K562 (cell line): ENCODE data around the gene SMC4. TPM values are rescaled to one million over a fixed set of nuclear protein-coding genes. Genes with fewer than 3 reads are reported as not detected.

Experiments used
- GABPA ChIP-seq: fragments of 200-800 bp; sonication (Bioruptor generic); conservative IDR thresholded peaks from 2 replicates; pipeline ENCODE4 v1.6.1; 2016; ENCODE audit warnings: low read depth, missing genetic modification characterization, missing compliant biosample characterization
- LCOR ChIP-seq: sonication (generic); formaldehyde crosslinking; IDR thresholded peaks from 2 replicates; pipeline ENCODE4 v1.8.0; 2022; ENCODE audit warnings: mild to moderate bottlenecking, missing genetic modification reagents
- MYC ChIP-seq, 2 experiments: fragments of 250-450 bp in 1 of 2; sonication (Bioruptor Pico) in 1 of 2; IDR thresholded peaks; 2 replicates each; pipeline versions ENCODE4 v1.5.1 to v1.6.1; 2012 to 2021; ENCODE audit warnings: low read depth in 2 of 2, borderline replicate concordance in 1 of 2, improper control_type of control experiment in 1 of 2, low read length in 1 of 2, mild to moderate bottlenecking in 1 of 2, moderate library complexity in 1 of 2
- NFE2 ChIP-seq: IDR thresholded peaks from 2 replicates; pipeline ENCODE4 v1.6.1; 2014; ENCODE audit warnings: antibody characterized with exemption, low read depth
- NR3C1 ChIP-seq: sonication (generic); formaldehyde crosslinking; IDR thresholded peaks from 2 replicates; pipeline ENCODE4 v1.8.1; 2022; ENCODE audit warnings: missing genetic modification reagents
- SOX6 ChIP-seq: fragments of 450-650 bp; IDR thresholded peaks from 2 replicates; pipeline ENCODE4 v1.6.1; 2014; ENCODE audit warnings: mild to moderate bottlenecking
- ZNF589 ChIP-seq: fragments of 200-800 bp; sonication (Bioruptor generic); IDR thresholded peaks from 2 replicates; pipeline ENCODE4 v1.6.1; 2016; ENCODE audit warnings: low read depth, missing genetic modification characterization, missing compliant biosample characterization
- polyA plus RNA-seq, 8 experiments: library from polyadenylated mRNA; depleted of rRNA in 4 of 8; stranded (reverse) in 5 of 8; unstranded in 3 of 8; fragments of >200 nt; fragmentation: Nextera tagmentation in 2 of 8; fragmentation: Illumina TruSeq in 1 of 8; extraction: Ambion mirVana in 2 of 8; extraction: Trizol in 1 of 8; gene quantifications; 2 replicates each; pipeline versions ENCODE4 v1.2.1 to v1.2.3, GENCODE V29; 2011 to 2014; ENCODE audit warnings: inconsistent platforms in 1 of 8, missing spikeins in 1 of 8
- total RNA-seq, 7 experiments: library from RNA; depleted of rRNA in 6 of 7; stranded (reverse); fragments of >200 nt in 6 of 7; fragmentation: Illumina TruSeq in 2 of 7; extraction: Trizol in 2 of 7; gene quantifications; 2 replicates each; pipeline versions ENCODE4 v1.2.1 to v1.2.3, GENCODE V29; 2011 to 2021; ENCODE audit warnings: low replicate concordance in 1 of 7
- TF ChIP-seq, protein P1 (sequence below): fragments of 450-650 bp; IDR thresholded peaks from 2 replicates; pipeline ENCODE4 v1.6.1; 2016; ENCODE audit warnings: mild to moderate bottlenecking, moderate library complexity
- TF ChIP-seq, protein P2 (sequence below): fragments of 450-650 bp; formaldehyde crosslinking; conservative IDR thresholded peaks from 2 replicates; pipeline ENCODE4 v1.4.0; 2022; ENCODE audit warnings: mild to moderate bottlenecking, missing genetic modification characterization
- TF ChIP-seq, protein P3 (sequence below): fragments of 450-650 bp; IDR thresholded peaks from 2 replicates; pipeline ENCODE4 v1.6.1; 2017; ENCODE audit warnings: antibody characterized with exemption, mild to moderate bottlenecking

The SMC4 gene
- total and polyA plus RNA-seq, 9 of the 15 experiments (the other 6 are each of a cell fraction or from before 2014, with no cell fraction given), result 87.9 to 347 (median 176) TPM

DNA sequence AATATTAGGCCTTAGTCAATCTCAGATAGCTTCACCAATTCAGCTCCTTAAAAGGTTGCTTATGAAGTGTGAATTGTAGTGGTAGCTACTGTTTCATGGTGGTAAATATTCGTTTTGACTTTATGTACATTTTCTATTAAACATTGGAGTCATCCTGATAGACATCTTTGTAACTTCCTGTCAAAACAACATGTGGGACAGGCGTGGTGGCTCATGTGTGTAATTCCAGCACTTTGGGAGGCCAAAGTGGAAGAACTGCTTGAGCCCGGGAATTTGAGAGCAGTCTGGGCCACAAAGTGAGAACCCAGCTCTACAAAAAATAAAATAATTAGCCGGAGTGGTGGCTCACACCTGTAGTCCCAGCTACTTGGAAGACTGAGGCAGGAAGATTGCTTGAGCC lies 52.2 kb downstream of the SMC4 start (continued):
- TF ChIP-seq, protein P1, sequence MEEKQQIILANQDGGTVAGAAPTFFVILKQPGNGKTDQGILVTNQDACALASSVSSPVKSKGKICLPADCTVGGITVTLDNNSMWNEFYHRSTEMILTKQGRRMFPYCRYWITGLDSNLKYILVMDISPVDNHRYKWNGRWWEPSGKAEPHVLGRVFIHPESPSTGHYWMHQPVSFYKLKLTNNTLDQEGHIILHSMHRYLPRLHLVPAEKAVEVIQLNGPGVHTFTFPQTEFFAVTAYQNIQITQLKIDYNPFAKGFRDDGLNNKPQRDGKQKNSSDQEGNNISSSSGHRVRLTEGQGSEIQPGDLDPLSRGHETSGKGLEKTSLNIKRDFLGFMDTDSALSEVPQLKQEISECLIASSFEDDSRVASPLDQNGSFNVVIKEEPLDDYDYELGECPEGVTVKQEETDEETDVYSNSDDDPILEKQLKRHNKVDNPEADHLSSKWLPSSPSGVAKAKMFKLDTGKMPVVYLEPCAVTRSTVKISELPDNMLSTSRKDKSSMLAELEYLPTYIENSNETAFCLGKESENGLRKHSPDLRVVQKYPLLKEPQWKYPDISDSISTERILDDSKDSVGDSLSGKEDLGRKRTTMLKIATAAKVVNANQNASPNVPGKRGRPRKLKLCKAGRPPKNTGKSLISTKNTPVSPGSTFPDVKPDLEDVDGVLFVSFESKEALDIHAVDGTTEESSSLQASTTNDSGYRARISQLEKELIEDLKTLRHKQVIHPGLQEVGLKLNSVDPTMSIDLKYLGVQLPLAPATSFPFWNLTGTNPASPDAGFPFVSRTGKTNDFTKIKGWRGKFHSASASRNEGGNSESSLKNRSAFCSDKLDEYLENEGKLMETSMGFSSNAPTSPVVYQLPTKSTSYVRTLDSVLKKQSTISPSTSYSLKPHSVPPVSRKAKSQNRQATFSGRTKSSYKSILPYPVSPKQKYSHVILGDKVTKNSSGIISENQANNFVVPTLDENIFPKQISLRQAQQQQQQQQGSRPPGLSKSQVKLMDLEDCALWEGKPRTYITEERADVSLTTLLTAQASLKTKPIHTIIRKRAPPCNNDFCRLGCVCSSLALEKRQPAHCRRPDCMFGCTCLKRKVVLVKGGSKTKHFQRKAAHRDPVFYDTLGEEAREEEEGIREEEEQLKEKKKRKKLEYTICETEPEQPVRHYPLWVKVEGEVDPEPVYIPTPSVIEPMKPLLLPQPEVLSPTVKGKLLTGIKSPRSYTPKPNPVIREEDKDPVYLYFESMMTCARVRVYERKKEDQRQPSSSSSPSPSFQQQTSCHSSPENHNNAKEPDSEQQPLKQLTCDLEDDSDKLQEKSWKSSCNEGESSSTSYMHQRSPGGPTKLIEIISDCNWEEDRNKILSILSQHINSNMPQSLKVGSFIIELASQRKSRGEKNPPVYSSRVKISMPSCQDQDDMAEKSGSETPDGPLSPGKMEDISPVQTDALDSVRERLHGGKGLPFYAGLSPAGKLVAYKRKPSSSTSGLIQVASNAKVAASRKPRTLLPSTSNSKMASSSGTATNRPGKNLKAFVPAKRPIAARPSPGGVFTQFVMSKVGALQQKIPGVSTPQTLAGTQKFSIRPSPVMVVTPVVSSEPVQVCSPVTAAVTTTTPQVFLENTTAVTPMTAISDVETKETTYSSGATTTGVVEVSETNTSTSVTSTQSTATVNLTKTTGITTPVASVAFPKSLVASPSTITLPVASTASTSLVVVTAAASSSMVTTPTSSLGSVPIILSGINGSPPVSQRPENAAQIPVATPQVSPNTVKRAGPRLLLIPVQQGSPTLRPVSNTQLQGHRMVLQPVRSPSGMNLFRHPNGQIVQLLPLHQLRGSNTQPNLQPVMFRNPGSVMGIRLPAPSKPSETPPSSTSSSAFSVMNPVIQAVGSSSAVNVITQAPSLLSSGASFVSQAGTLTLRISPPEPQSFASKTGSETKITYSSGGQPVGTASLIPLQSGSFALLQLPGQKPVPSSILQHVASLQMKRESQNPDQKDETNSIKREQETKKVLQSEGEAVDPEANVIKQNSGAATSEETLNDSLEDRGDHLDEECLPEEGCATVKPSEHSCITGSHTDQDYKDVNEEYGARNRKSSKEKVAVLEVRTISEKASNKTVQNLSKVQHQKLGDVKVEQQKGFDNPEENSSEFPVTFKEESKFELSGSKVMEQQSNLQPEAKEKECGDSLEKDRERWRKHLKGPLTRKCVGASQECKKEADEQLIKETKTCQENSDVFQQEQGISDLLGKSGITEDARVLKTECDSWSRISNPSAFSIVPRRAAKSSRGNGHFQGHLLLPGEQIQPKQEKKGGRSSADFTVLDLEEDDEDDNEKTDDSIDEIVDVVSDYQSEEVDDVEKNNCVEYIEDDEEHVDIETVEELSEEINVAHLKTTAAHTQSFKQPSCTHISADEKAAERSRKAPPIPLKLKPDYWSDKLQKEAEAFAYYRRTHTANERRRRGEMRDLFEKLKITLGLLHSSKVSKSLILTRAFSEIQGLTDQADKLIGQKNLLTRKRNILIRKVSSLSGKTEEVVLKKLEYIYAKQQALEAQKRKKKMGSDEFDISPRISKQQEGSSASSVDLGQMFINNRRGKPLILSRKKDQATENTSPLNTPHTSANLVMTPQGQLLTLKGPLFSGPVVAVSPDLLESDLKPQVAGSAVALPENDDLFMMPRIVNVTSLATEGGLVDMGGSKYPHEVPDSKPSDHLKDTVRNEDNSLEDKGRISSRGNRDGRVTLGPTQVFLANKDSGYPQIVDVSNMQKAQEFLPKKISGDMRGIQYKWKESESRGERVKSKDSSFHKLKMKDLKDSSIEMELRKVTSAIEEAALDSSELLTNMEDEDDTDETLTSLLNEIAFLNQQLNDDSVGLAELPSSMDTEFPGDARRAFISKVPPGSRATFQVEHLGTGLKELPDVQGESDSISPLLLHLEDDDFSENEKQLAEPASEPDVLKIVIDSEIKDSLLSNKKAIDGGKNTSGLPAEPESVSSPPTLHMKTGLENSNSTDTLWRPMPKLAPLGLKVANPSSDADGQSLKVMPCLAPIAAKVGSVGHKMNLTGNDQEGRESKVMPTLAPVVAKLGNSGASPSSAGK, result peak; percentile 86
- TF ChIP-seq NFE2 (peak; percentile 36; the same call in 1 of the 2 replicates), LCOR (CRISPR knock-in tag) (peak; percentile 23; the same call in 1 of the 2 replicates), ZNF589 (peak; percentile 95), SOX6 (0 out of 2 replicates have a peak, but pooled peaks have one; percentile 18), NR3C1 (CRISPR knock-in tag) (no peak), GABPA (tag) (peak; percentile 49), MYC (IDR thresholded peaks at IDR 0.05; ENCODE audit: low read depth, low read length) (0 out of 2 replicates have a peak, but pooled peaks have one; percentile 49), MYC (CRISPR knock-in tag; IDR thresholded peaks at IDR 0.05; ENCODE audit: borderline replicate concordance, low read depth) (no peak)
- TF ChIP-seq, protein P2, sequence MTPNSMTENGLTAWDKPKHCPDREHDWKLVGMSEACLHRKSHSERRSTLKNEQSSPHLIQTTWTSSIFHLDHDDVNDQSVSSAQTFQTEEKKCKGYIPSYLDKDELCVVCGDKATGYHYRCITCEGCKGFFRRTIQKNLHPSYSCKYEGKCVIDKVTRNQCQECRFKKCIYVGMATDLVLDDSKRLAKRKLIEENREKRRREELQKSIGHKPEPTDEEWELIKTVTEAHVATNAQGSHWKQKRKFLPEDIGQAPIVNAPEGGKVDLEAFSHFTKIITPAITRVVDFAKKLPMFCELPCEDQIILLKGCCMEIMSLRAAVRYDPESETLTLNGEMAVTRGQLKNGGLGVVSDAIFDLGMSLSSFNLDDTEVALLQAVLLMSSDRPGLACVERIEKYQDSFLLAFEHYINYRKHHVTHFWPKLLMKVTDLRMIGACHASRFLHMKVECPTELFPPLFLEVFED (CRISPR knock-in tag), result no peak
- TF ChIP-seq, protein P3, sequence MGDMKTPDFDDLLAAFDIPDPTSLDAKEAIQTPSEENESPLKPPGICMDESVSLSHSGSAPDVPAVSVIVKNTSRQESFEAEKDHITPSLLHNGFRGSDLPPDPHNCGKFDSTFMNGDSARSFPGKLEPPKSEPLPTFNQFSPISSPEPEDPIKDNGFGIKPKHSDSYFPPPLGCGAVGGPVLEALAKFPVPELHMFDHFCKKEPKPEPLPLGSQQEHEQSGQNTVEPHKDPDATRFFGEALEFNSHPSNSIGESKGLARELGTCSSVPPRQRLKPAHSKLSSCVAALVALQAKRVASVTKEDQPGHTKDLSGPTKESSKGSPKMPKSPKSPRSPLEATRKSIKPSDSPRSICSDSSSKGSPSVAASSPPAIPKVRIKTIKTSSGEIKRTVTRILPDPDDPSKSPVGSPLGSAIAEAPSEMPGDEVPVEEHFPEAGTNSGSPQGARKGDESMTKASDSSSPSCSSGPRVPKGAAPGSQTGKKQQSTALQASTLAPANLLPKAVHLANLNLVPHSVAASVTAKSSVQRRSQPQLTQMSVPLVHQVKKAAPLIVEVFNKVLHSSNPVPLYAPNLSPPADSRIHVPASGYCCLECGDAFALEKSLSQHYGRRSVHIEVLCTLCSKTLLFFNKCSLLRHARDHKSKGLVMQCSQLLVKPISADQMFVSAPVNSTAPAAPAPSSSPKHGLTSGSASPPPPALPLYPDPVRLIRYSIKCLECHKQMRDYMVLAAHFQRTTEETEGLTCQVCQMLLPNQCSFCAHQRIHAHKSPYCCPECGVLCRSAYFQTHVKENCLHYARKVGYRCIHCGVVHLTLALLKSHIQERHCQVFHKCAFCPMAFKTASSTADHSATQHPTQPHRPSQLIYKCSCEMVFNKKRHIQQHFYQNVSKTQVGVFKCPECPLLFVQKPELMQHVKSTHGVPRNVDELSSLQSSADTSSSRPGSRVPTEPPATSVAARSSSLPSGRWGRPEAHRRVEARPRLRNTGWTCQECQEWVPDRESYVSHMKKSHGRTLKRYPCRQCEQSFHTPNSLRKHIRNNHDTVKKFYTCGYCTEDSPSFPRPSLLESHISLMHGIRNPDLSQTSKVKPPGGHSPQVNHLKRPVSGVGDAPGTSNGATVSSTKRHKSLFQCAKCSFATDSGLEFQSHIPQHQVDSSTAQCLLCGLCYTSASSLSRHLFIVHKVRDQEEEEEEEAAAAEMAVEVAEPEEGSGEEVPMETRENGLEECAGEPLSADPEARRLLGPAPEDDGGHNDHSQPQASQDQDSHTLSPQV, result peak; percentile 83
